HG02798 (cell line): ENCODE measurements around the gene TAAR2.
"Not testable (repeated sequence)": the region's sequence is repeated elsewhere in the genome, so short reads cannot be mapped to it uniquely, and the experiment has no call there.

Experiments
- ATAC-seq: cut with Tn5 transposase; IDR thresholded peaks from one replicate; pipeline ENCODE4 v1.9.1; 2021; ENCODE audit warnings: mild to moderate bottlenecking; ENCODE audit not compliant: unreplicated experiment, poor library complexity

TAAR2 gene

DNA sequence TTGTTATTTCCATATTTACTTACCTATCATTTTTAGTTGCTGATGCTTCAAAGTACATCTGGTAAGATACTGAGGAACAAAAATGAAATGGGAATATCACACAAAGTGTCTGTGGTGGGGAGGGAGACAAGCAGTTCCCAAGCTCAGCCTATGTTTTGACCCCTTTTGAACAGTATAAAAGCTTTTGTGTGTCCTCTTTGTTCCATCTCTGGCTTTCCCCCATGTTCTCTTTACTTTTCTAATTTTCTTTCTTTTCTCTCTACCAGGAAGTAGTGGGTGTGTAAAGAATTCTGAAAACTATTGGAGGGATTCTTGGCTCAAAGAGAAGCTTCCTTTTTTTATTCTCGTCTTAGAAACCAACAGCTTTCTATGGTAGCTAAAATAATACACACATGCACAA lies 7.4 kb downstream of the TAAR2 start:
- no peak for ATAC-seq

DNA sequence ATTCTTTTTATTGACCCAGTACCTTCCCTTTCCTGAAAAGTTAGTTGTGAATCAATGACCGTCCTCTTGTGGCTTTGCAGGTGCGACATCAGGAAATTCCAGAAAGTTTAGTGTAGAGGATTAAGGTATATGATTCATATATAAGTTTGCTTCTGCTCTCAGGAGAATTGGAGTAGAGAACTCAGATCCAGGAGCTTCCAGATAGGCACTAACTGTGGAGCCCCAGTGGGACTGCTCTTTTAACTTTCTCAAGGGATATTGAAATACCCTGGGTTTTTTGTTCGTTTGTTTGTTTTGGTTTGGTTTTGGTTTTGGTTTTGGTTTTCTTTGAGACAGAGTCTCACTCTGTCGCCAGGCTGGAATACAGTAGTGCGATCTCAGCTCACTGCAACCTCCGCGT lies 9.5 kb downstream of the TAAR2 start:
- ATAC-seq = peak; percentile 55

DNA sequence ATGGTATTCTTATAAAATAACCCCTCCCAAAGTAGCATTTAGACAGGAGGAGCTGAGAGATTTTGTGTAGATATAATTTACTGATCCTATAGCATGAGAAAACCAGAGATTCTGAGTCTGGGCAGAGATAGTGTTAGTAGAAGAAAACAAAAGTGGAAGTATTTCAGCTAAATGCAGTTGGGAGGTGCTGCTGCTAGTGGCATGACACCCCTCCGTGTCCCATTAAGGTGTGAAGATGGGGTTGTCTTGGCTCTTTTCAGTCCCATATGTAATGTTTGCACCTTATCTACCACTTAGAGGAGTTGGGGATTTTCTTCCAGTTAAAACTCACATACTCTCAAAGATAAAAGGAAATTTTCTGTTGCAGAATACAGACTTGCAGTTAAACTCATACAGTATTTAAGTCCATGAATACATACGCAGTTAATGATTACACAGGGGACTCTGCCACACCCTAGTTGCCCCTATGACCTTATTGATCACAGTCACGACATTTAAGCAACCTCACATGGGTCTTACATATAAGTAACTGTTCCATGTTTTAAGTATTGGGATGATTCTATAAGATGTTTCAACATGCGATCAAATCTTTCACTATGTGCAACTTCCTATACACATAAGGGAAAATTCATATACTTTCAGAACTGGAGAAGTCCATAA lies 11.5 kb downstream of the TAAR2 start:
- ATAC-seq = no peak

DNA sequence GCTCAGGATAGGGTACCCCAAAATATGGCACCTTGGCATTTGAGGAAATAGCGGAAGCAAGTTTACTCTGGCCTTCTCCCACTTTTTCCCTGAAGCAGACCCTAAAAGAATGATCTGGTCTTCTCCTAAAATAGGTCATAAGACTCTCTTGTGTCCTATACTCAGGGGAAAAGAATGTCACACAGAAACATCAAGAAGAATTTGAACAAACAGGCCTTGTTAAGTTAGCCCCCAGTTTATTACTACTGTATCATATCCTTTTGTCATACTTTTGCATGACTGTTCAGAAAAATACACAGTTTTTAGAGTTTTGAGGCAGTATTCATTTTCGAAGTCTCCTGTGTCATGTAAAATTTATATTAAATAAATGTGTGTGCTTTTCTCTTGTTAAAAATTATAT lies 12.5 kb downstream of the TAAR2 start:
- no peak for ATAC-seq

DNA sequence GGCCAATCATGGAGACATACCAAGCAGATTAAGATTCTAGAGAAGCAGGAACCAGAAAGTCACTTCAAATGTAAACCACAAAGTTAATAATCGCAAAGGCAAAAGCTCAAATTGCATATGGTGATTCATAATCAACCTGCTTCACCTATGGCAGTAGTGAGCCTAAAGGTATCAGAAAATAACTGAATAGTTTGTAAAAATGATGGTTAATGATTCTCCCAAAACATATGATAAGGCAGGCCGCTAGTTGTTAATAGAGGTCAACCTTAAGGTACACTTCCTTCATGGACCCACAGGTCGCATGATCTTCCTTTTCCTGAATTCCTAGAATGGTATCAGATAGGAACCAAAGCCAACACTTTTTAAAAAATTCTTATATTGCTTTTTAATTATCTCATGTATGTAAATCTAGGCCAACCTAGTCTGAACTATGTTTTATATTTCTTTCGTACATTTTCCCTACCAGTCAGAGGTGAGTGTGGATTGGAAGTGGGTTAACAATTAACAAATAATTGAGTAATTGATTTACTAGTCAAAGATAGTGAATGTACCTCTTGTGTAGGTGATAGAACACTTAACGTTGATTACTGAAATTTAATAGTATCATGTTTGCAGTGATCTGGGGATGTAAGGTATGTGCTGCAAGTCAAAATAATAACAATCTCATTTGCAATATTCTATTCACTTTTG lies 16.4 kb downstream of the TAAR2 start:
- no peak for ATAC-seq

DNA sequence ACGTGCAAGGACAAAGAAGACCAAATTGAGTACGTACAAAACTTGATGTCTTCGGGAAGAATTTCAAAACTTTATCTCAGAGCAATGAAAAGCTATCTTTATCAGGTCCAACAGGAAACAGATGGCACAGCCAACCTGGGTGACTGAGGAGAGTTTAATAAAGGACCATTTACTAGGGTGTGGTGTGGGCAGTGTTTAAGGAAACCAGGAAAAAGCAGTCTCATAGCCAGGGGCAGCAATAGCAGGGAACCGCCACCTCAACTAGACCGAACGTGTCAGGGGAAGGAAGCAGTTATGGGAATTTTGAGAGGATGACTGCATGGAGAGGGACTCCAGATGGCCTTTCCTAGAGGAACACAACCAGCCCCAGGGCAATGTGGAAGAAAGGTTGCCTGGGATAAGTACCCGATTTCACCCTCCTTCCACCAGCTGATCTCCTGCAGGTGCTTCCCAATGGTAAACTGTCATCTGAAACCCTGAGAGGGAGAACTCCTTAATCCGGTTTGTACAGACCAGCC lies 19.4 kb downstream of the TAAR2 start:
- ATAC-seq = no peak

DNA sequence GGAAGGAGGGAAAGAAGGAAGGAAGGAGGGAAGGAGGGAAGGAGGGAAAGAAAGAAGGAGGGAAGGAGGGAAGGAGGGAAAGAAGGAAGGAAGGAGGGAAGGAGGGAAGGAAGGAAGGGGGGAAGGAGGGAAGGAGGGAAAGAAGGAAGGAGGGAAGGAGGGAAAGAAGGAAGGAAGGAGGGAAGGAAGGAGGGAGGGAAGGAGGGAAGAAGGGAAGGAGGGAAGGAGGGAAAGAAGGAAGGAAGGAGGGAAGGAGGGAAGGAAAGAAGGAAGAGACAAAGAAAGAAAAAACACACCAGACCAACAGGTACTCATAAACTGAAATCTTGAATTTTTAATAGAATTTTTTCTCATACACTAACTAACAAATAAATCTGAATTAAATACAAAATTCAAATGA lies 23.2 kb downstream of the TAAR2 start:
- not testable (repeated sequence) for ATAC-seq

DNA sequence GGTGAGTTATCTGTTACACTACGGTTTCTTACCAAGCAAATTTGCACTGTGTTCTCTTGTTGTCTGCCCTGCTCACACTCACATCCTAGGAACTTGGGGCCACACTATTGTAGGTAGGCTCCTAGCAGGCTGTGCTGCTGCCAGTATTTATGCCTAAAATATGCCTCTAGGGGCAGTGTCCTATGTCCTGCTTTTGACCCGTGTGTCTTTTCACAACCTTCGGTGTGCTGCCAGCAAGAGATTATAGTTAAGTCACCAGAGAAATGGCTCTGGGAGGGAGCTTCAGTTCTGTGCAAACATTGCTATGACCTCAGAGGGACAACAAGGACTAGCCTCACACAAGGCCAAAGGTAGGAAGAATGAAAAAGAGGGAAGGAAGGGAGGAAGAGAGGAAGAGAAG lies 25.6 kb downstream of the TAAR2 start:
- peak; percentile 84 for ATAC-seq

DNA sequence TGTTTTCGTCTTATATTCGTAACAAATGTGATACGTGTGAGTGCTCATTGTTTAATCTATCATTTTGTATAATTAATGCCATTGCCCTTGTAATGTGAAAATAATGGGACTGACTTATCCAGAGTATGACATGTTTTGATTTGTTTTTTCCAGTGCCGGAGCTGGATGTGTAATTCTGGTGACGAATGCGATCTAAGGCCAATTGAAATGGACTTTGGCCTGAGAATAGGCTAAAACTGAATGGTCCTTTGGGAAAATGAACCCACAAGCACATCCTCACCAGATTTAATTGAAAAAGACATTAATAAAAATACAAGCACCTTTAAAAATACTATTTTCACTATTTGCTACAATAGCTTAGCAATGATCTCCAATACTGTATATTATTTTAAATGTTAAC lies 27.9 kb downstream of the TAAR2 start:
- ATAC-seq = no peak

DNA sequence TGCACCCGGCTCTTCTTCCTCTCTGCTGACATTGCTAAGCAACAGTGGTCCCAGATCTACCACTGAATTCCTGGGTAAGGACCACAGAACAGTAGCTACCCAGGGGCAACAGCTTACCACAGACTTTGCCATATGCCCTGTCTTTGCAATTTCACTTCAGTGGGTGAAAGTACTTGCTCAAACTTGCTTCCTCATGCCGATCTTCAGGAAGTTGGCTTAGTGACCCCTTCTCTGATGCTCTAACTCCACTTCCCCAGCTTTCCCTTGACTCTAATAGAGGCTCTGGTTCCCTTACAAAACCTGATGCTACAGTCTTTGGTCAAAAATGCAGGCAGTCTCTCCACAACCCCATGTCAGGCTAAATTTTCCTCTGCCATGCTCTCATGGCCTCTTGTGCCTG lies 31.2 kb downstream of the TAAR2 start:
- no peak for ATAC-seq

DNA sequence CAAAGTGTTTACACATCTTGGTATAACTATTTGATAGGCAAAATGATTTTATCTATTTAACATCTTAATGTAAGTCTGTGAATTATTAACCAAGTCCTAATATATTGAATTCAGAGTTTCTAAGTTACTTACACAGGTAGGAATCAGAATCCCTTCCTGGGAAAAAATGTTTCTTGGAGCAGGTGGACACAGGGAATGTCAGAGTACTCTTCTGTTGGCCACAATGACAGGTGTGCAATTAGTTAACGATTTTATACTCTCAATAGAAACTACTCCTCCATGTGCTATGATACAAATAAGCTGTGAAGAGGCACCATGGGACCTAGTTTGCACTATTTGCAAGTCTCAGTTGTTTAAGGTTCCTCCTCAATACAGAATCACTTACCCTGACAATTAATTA lies 33.7 kb downstream of the TAAR2 start:
- ATAC-seq = no peak

DNA sequence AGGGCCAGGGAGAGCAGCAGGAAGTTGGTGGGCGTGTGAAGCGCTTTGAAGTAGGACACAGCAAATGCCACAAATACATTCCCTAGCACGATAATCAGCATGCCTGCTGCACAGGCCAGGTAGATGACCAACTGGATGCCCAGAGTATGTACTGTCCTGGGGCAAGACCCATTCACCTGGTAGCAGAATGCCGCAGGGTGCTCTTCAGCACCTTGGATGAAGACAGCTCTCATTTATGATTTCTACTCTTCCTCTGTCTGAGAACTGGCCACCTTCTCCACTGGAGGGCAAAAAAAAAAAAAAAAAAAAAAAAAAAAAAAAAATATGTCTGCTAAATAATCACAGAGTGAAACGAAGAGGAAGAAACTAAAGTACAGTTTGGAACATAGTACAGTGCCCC lies 34.6 kb downstream of the TAAR2 start, which contains the start of gene TAAR5:
TAAR5 (minus strand) TSS at position 288 of the 400 bp plus-strand sequence; CDS start at position 233, 55 bp downstream.
- no peak for ATAC-seq

DNA sequence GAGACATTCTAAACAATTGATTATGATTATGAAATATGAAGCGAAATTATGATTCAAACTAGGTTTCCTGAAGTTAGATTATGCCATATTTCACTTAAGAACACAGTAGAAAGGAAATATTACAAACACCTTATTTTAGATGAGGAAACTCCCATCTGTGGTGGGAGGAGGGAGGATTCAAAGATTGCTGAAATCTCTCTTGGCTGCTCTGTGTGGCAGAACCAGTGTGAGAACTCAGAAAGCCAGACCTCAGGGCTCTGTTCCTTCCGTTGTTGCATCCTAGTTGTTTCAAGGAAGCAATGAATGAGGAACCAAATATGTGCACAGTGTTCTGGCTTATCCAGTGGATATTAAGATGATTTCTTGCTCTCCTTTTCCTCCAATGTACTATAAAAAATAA lies 36.7 kb downstream of the TAAR2 start:
- ATAC-seq = no peak

DNA sequence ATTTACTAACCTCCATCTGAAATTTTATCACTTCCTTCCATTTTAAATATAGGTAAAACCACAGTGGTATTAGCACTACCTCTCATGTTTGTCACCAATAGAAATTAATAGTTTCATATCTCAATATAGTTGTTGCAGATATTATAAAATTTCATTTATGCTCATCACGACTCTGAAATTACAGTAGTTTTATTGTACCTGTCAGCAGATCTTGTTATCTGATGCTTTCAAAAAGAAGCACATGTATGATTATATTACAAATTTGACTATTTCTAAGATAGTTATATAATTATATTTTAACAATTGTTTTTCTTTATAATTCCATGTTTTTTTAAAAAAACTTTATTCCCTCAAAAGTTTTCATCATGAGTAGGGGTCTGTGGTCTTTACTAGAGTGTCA lies 39.4 kb downstream of the TAAR2 start:
- ATAC-seq = no peak

DNA sequence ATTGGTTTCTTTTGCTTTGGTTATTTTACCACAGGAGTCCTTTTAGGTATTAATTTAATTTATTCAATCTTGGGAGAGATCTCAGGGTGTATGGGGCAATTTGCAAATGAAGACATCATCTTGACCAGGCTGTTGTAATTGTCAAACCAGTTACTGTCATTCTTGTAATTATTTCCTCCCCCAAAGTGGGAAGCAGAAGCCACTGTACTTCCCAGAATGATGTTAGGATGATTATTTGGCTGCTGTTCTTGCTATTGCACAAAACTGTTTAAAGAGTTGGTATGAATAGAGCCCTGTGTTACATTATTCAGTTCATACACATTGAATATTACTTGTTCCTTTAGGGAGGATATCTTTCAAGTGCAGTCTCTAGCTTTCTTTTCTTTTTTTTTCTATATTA lies 52.3 kb downstream of the TAAR2 start:
- no peak for ATAC-seq

DNA sequence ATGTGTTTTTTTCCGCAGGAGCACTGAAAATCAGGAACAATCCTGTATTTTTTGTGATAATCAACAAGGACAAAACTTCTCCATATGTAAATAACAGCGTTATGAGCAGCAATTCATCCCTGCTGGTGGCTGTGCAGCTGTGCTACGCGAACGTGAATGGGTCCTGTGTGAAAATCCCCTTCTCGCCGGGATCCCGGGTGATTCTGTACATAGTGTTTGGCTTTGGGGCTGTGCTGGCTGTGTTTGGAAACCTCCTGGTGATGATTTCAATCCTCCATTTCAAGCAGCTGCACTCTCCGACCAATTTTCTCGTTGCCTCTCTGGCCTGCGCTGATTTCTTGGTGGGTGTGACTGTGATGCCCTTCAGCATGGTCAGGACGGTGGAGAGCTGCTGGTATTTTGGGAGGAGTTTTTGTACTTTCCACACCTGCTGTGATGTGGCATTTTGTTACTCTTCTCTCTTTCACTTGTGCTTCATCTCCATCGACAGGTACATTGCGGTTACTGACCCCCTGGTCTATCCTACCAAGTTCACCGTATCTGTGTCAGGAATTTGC lies 53.8 kb downstream of the TAAR2 start, which contains the start of gene TAAR6:
TAAR6 (plus strand) TSS at position 102 of the 557 bp plus-strand sequence; CDS start at position 102, 0 bp downstream.
- ATAC-seq = no peak

DNA sequence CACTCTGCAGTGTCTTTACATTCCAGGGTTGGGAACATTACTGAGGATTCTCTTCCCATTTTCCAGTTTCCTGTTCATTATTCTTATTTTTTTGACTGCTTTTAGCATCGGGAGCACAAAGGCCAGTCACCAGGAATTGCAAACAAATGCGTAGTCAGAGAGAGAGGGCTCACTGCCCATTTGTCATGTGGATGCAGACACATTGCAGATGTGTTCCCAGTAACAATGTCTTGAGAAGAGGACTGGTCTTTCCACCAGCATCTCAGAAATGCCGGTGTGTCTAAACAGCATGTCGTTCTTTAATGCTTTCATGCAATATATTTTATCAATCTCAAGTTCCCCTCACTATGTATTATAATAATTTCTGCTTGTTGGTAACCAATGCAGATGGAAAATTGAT lies 54.9 kb downstream of the TAAR2 start:
- no peak for ATAC-seq

DNA sequence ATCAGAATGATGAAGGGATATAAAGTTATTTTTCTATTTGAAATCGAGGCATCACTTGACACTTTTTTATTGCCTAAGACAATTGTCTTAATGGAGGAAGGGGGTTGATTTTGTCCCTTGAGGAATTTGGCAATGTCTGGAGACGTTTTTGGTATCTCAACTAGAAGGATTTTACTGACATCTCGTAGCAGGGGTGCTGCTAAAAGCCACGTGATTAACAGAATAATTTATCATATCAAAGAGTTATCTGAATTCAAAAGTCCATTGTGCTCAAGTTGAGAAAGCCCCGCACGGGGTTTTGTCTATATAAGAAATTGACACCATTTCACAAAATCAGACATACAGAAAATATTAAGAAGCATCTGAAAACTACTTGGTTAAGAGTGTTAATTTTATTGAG lies 55.5 kb downstream of the TAAR2 start:
- ATAC-seq = no peak

DNA sequence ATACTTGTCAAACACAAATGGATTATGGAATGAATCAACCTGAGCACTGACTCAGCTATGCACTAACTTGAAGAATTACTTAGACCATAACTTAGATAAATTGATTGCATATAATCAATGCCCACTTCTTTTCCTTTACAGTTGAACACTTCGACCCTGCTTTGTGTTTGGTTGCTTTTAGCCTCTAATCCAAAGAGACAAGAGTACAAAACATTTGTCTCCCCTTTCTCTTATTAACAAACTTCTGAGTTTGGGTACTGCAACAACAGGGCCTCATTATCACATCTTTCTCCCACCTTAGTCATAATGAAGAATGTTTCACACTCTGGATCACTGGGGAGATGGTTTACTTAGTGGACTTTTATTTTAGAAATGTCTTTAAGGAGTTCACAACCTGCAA lies 56.5 kb downstream of the TAAR2 start:
- no peak for ATAC-seq
